A673 (cell line): Measurements from ENCODE around the gene RNASEH2A. TPM values are rescaled to one million over a fixed set of nuclear protein-coding genes. Genes with fewer than 3 reads are reported as not detected.
A peak's percentile ranks its signal among the peaks of the same experiment; 100 is the strongest.

Experiments
- BruUV-seq: library from RNA; stranded (reverse); fragments of 400-500 nt; replicated peaks from 2 replicates; lab custom pipeline; 2021; lab: Mats Ljungman, UMichigan
- CTCF ChIA-PET: fragments of 300-600 bp; sonication (Branson Sonifier 250); formaldehyde crosslinking; loops from one replicate; lab custom pipeline; 2022; ENCODE audit warnings: antibody characterized with exemption; lab: Charles Lee
- POLR2A ChIA-PET: fragments of 300-600 bp; sonication (Branson Sonifier 250); formaldehyde crosslinking; loops from one replicate; lab custom pipeline; 2022; ENCODE audit warnings: antibody characterized with exemption; ENCODE audit not compliant: low non-redundant PET; lab: Charles Lee
- DNase-seq: peaks from one replicate; pipeline ENCODE4 v3.0.0-alpha.2; 2015; ENCODE audit warnings: low spot score
- H3K27ac ChIP-seq: fragments of 200-600 bp; sonication (generic); 2 replicates; pipeline ENCODE4 v1.5.1; 2016; ENCODE audit warnings: mixed run types, low read depth, mild to moderate bottlenecking, mixed read lengths, antibody characterized with exemption, low read length; ENCODE audit not compliant: poor library complexity, severe bottlenecking
- H3K27me3 ChIP-seq: fragments of 200-600 bp; sonication (generic); replicated peaks from 2 replicates; pipeline ENCODE4 v1.6.1; 2017; ENCODE audit warnings: mixed run types, low read depth, mild to moderate bottlenecking, mixed read lengths, antibody characterized with exemption, low read length; ENCODE audit not compliant: insufficient read depth, poor library complexity
- H3K36me3 ChIP-seq: fragments of 200-600 bp; sonication (generic); 2 replicates; pipeline ENCODE4 v1.6.1; 2016; ENCODE audit warnings: mixed run types, mild to moderate bottlenecking, mixed read lengths, antibody characterized with exemption, low read length; ENCODE audit not compliant: insufficient read depth, poor library complexity, severe bottlenecking
- H3K4me1 ChIP-seq: fragments of 200-600 bp; sonication (generic); 2 replicates; pipeline ENCODE4 v1.6.1; 2017; ENCODE audit warnings: mixed run types, mild to moderate bottlenecking, mixed read lengths, antibody characterized with exemption, low read length; ENCODE audit not compliant: insufficient read depth, poor library complexity, severe bottlenecking
- H3K4me3 ChIP-seq: fragments of 200-600 bp; sonication (generic); 2 replicates; pipeline ENCODE4 v1.5.1; 2016; ENCODE audit warnings: low read depth, mixed run types, mild to moderate bottlenecking, mixed read lengths, low read length; ENCODE audit not compliant: poor library complexity, severe bottlenecking
- H3K9me3 ChIP-seq: fragments of 200-600 bp; sonication (generic); 2 replicates; pipeline ENCODE4 v1.6.1; 2016; ENCODE audit warnings: mixed run types, low read depth, mild to moderate bottlenecking, mixed read lengths, antibody characterized with exemption, low read length; ENCODE audit not compliant: poor library complexity, severe bottlenecking
- EZH2 ChIP-seq: fragments of 200-600 bp; sonication (generic); IDR thresholded peaks from 2 replicates; pipeline ENCODE4 v1.6.1; 2017; ENCODE audit warnings: borderline replicate concordance, low read depth, mild to moderate bottlenecking, mixed read lengths, antibody characterized with exemption, low read length; ENCODE audit not compliant: poor library complexity, severe bottlenecking
- intact Hi-C: fragments of 100-400 bp; cut with micrococcal nuclease; formaldehyde crosslinking; loops from one replicate; pipeline ENCODE4 v1.10.0; 2022; ENCODE audit not compliant: unreplicated experiment
- total RNA-seq: library from RNA; stranded (reverse); gene quantifications from 2 replicates; pipeline ENCODE4 v1.2.3, GENCODE V29; 2021
- TF ChIP-seq, protein P1 (sequence below): fragments of 300-800, 200-600 bp; sonication (generic); conservative IDR thresholded peaks from 2 replicates; pipeline ENCODE4 v1.5.1; 2017; ENCODE audit warnings: low read depth, mild to moderate bottlenecking, antibody characterized with exemption, low read length, moderate library complexity, mixed read lengths

The RNASEH2A gene
- total RNA-seq, 1 experiment from 2014 or later: 99.7 TPM

DNA sequence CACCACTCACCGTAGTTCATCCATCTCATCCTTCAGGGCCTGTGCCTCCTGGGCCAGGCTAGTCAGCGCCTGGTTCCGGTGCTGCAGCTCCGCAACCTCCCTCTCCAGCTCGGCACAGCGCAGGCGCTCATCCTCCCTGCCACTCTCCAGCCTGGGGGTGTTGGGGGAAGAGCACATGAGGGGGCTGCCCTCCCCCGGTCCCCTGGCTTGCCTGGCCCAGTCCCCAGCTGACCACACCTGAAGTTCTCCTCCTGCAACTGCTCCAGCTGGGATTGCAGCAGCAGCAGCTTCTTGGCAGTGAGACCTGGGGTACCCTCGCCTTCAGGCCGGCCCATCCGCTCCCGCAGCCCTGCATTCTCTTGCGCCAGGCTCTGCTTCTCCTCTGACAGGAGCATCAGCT, 35.5 kb upstream of the RNASEH2A start:
- Histone ChIP-seq H3K4me3 (no peak overlapping the region), H3K36me3 (no peaks in the 10 kb centered on the region), H3K27me3 (no peaks in the 10 kb centered on the region), H3K9me3 (no peaks in the 10 kb centered on the region), H3K4me1 (no peaks in the 10 kb centered on the region), H3K27ac (no peak overlapping the region)
- TF ChIP-seq EZH2: no peak
- TF ChIP-seq, protein P1, sequence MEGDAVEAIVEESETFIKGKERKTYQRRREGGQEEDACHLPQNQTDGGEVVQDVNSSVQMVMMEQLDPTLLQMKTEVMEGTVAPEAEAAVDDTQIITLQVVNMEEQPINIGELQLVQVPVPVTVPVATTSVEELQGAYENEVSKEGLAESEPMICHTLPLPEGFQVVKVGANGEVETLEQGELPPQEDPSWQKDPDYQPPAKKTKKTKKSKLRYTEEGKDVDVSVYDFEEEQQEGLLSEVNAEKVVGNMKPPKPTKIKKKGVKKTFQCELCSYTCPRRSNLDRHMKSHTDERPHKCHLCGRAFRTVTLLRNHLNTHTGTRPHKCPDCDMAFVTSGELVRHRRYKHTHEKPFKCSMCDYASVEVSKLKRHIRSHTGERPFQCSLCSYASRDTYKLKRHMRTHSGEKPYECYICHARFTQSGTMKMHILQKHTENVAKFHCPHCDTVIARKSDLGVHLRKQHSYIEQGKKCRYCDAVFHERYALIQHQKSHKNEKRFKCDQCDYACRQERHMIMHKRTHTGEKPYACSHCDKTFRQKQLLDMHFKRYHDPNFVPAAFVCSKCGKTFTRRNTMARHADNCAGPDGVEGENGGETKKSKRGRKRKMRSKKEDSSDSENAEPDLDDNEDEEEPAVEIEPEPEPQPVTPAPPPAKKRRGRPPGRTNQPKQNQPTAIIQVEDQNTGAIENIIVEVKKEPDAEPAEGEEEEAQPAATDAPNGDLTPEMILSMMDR: no peak
- ChIA-PET POLR2A (no interaction called here), CTCF (no interaction called here)
- no TSS peak for BruUV-seq
- DNase-seq: no peak
- intact Hi-C loops: no loop called here

DNA sequence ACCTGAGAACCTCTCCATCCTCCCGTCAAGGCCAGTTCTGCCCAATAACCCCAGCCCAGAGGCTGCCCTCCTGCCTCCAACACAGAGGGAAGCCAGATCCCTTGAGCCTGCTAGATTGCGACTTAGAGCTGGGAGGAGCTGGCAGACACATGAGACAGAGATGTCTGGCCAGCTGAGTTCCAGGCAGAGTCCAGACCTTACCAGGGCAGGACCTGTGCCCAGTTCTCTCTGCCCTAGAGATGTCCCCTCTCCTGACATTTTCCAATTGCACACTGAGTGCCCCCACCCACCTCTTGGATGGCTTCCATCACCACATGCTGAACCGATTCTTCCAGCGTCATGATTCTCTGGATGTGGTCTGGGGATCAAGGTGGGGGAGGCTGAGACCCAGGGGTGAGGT, 34.1 kb upstream of the RNASEH2A start:
- Histone ChIP-seq H3K4me1 (no peaks in the 10 kb centered on the region), H3K4me3 (no peak overlapping the region)
- POLR2A ChIA-PET: interaction anchor here (0.6 kb wide), 1 partner anchor 85 kb away, joined by 3 read pairs; no protein-coding TSS in a partner anchor

DNA sequence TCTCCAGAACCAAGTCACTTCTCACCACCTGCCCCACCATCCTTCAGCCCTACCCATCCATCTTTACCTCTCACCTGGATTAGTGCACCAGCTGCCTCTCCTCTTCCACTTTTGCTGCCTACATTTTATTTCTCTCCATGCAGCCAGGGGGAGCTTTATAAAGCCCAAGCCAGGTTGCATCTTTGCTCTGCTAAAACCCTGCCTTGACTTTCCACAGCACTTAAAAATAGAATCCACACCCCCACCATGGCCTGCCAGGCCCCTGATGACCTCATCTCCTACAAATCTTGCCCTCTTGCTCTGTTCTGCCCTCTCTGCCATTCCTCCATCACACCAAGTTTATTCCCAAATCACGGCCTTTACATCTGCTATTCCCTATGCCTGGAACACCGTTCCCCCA, 32.8 kb upstream of the RNASEH2A start:
- H3K4me1 ChIP-seq: peaks cover 6% of the 10 kb centered on the region
- no peak for DNase-seq
- no peaks in the 10 kb centered on the region for H3K9me3 ChIP-seq
- H3K27ac ChIP-seq: no peak overlapping the region
- intact Hi-C loops: no loop called here
- ChIA-PET CTCF (interaction anchor here (1.0 kb wide), 1 partner anchor 13 kb away, joined by 4 read pairs; no protein-coding TSS in a partner anchor), POLR2A (no interaction called here)
- no TSS peak for BruUV-seq
- no peak for TF ChIP-seq EZH2
- TF ChIP-seq, protein P1: peak; percentile 35; the same call in 1 of the 2 replicates
- no peak overlapping the region for H3K4me3 ChIP-seq
- no peaks in the 10 kb centered on the region for H3K36me3 ChIP-seq
- H3K27me3 ChIP-seq: no peaks in the 10 kb centered on the region

More for the DNA sequence above, 34.1 kb upstream of the RNASEH2A start:
- BruUV-seq: no TSS peak
- TF ChIP-seq EZH2: no peak
- TF ChIP-seq, protein P1: no peak
- Histone ChIP-seq H3K27ac (no peak overlapping the region), H3K27me3 (no peaks in the 10 kb centered on the region), H3K9me3 (no peaks in the 10 kb centered on the region), H3K36me3 (no peaks in the 10 kb centered on the region)
- CTCF ChIA-PET: no interaction called here
- intact Hi-C loops: no loop called here
- DNase-seq: no peak
